ENCODE results near the gene CEP128.

- TF ChIP-seq POLR2A (IDR thresholded peaks at IDR 0.05; ENCODE audit: low read length) (no peak), GATA1 (IDR thresholded peaks at IDR 0.05; ENCODE audit: low read depth, low read length) (no peak)
These were observed 248.6 kb downstream of the CEP128 start for GRCh38 chr14:80692903-80693302.

Data from erythroblast (primary cell).